BE2C (cell line): ENCODE data around the gene FAM168A.

Source experiments
- DNase-seq: peaks from one replicate; pipeline ENCODE4 v3.0.0-alpha.2; 2020
- H3K27me3 ChIP-seq: fragments of 250-450 bp; sonication (Bioruptor Pico); 2 replicates; pipeline ENCODE4 v1.5.1; 2020; ENCODE audit warnings: mild to moderate bottlenecking
- H3K36me3 ChIP-seq: fragments of 250-450 bp; sonication (Bioruptor Pico); 2 replicates; pipeline ENCODE4 v1.5.1; 2020; ENCODE audit warnings: mild to moderate bottlenecking
- H3K4me1 ChIP-seq: fragments of 250-450 bp; sonication (Bioruptor Pico); 2 replicates; pipeline ENCODE4 v1.5.1; 2020
- H3K4me3 ChIP-seq: 2 replicates; pipeline ENCODE4 v1.5.1; 2011; ENCODE audit warnings: low read depth, low read length
- H3K9me3 ChIP-seq: fragments of 250-450 bp; sonication (Bioruptor Pico); 2 replicates; pipeline ENCODE4 v1.5.1; 2020
- TF ChIP-seq, protein P1 (sequence below): IDR thresholded peaks from 2 replicates; pipeline ENCODE4 v1.5.1; 2012; ENCODE audit warnings: mild to moderate bottlenecking, low read depth, low read length

The FAM168A gene

DNA sequence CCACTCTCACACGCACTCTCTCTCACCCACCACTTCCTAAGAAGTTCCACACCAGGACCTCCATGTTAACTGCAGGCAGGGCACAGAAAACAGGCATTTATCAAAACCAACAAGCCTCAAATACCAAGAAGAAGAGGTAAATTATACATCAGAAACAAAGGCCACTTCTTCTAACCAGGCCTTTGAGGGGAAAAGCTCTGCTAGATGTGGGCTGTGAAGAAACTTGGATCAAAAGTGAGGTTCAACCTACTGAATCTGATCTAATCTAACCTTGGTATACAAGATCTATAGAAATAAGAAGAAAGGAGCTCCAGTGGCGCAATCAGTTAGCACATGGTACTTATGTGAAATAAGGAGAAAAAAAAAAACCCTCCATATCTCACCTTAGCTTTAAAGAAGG, 91.9 kb downstream of the FAM168A start:
- Histone ChIP-seq H3K4me1 (no peaks in the 10 kb centered on the region; the same call in 1 of the 2 replicates), H3K36me3 (no peaks in the 10 kb centered on the region), H3K4me3 (no peak overlapping the region), H3K27me3 (no peaks in the 10 kb centered on the region), H3K9me3 (no peaks in the 10 kb centered on the region)
- TF ChIP-seq, protein P1, sequence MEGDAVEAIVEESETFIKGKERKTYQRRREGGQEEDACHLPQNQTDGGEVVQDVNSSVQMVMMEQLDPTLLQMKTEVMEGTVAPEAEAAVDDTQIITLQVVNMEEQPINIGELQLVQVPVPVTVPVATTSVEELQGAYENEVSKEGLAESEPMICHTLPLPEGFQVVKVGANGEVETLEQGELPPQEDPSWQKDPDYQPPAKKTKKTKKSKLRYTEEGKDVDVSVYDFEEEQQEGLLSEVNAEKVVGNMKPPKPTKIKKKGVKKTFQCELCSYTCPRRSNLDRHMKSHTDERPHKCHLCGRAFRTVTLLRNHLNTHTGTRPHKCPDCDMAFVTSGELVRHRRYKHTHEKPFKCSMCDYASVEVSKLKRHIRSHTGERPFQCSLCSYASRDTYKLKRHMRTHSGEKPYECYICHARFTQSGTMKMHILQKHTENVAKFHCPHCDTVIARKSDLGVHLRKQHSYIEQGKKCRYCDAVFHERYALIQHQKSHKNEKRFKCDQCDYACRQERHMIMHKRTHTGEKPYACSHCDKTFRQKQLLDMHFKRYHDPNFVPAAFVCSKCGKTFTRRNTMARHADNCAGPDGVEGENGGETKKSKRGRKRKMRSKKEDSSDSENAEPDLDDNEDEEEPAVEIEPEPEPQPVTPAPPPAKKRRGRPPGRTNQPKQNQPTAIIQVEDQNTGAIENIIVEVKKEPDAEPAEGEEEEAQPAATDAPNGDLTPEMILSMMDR = no peak
- no peak for DNase-seq

DNA sequence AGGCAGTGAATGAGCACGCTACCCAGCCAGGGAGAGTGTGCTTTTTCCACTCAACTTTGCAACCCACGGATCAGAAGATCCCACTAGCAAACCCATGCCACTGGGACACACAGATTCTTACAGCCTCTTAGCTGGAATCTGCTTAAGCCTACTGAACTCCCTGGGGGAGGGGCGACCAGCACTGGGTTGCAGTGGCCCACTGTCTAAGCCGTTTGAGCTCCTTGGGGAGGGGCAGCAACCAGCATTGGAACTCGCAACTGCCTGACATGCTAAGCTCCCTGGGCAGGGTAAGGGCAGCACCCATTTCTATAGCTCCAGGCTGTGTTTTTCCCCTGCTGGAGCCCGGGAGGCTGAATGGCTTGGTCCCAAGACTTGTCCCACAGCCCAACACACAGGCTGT, 99.6 kb downstream of the FAM168A start:
- no peaks in the 10 kb centered on the region for H3K9me3 ChIP-seq
- DNase-seq = no peak

DNA sequence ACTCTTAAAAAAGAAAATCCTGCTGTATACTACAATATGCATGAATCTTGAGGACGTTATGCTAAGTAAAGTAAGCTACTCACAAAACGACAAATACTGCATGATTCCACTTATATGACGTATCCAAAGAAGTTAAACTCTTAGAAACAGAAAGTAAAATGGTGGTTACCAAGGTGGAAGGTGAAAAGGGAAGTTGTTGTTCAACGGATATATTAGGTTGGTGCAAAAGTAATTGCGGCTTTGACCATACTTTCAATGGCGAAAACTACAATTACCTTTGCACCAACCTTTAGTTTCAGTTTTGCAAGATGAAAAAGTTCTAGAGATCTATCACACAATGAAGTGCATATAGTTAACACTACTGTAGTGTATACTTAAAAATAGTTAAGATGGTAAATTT, 101.8 kb downstream of the FAM168A start:
- no peaks in the 10 kb centered on the region for H3K9me3 ChIP-seq
- no peak for DNase-seq
- no peaks in the 10 kb centered on the region for H3K27me3 ChIP-seq
- no peaks in the 10 kb centered on the region for H3K36me3 ChIP-seq
- no peaks in the 10 kb centered on the region for H3K4me1 ChIP-seq
- no peak overlapping the region for H3K4me3 ChIP-seq
- TF ChIP-seq, protein P1 = no peak

More for the DNA sequence above, 99.6 kb downstream of the FAM168A start:
- H3K27me3 ChIP-seq = no peaks in the 10 kb centered on the region
- TF ChIP-seq, protein P1 = no peak
- no peaks in the 10 kb centered on the region for H3K36me3 ChIP-seq
- H3K4me1 ChIP-seq = no peaks in the 10 kb centered on the region
- H3K4me3 ChIP-seq = no peak overlapping the region

DNA sequence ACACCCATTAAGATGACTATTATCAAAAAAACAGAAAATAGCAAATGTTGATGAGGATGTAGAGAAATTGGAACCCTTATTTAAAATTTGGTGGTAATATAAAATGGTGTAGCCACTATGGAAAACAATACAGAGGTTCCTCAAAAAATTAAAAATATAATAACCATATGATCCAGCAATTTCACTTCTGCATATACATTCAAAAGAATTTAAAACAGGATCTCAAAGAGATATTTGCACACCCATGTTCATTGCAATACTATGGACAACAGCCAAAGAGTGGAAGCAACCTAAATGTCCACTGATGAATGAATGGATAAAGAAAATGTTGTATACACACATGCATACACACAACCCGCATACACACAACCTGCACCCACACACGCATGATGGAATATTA, 102.2 kb downstream of the FAM168A start:
- no peaks in the 10 kb centered on the region for H3K9me3 ChIP-seq
- H3K36me3 ChIP-seq = no peaks in the 10 kb centered on the region
- H3K4me3 ChIP-seq = no peak overlapping the region
- H3K4me1 ChIP-seq = no peaks in the 10 kb centered on the region
- no peaks in the 10 kb centered on the region for H3K27me3 ChIP-seq
- DNase-seq = no peak
- TF ChIP-seq, protein P1 = no peak

DNA sequence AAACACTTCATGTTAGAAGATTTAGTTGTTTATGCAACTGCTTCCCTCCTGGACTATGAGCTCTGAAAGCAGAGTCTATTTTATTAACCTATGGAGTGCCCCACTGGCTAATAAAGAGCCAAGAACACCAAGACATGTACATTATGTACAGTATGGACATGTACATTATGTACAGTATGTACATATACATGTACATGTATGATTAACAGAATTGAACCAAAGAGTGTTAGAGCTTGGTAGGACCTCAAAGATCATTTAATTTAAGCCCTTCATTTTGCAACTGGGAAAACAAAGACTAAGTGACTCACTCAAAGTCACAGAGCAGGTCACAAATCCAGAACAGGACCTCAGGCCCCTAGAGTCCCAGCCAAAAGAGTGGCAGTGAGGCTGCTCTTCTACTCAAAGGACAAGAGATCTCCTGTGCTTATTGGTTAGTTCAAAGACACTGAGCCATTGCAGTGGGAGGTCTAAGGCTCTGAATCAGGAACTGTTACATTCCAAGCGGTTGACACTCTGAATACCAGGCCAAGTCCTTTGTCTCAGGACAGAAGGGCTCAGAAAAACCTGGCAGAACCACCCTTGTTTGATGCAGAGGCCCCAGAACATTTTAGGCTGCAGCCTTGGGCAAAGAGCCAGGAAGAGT, 103.8 kb downstream of the FAM168A start:
- Histone ChIP-seq H3K36me3 (no peaks in the 10 kb centered on the region), H3K4me3 (no peak overlapping the region), H3K9me3 (no peaks in the 10 kb centered on the region), H3K27me3 (no peaks in the 10 kb centered on the region), H3K4me1 (no peaks in the 10 kb centered on the region)
- no peak for DNase-seq
- TF ChIP-seq, protein P1 = no peak

DNA sequence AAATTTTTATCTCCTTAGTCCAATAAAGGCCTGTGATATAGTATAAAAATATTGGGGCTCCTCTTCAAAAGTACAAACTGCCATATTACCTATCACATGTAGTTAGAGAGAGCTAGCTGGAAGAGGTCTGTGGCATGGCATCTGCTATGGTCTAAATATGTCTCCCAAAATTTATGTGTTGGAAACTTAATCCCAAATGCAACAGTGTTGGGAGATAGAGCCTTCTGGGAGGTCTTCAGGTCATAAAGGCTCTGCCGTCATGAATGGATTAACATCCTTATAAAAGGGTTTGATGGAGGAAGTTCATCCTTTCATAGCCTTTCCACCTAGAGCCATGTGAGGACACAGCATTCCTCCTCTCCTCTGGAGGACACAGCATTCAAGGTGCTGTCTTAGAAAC, 116.3 kb downstream of the FAM168A start:
- TF ChIP-seq, protein P1 = no peak
- H3K27me3 ChIP-seq = no peaks in the 10 kb centered on the region
- no peaks in the 10 kb centered on the region; the same call in 1 of the 2 replicates for H3K4me1 ChIP-seq
- no peak for DNase-seq
- H3K36me3 ChIP-seq = no peaks in the 10 kb centered on the region
- no peaks in the 10 kb centered on the region for H3K9me3 ChIP-seq
- H3K4me3 ChIP-seq = no peak overlapping the region
